Kasumi-1 (cell line): ENCODE measurements around the gene WNT6.

Experiments
- DNase-seq, 2 experiments: peaks; one replicate each; lab custom pipeline; 2025; lab: John Stamatoyannopoulos, UW

The WNT6 gene

GRCh38 chr2:218857371-218858137 lies 2.1 kb upstream of the WNT6 start:
- no peak for DNase-seq

DNA sequence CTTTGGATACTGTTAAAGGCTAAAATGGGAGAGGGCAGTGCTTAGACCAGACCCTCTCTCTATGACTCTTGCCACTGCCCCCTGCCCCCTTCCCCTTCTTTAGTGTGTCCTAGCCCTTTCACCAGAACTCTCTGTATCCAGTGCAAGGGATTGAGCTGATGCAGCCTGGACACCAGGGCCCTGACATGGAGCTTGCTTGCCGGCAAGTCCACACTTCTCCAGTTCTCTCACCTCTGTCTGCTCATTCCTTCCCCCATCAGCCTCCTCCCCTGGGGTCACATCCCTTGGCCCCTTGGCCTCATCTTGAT lies 1.5 kb upstream of the WNT6 start:
- no peak for DNase-seq

DNA sequence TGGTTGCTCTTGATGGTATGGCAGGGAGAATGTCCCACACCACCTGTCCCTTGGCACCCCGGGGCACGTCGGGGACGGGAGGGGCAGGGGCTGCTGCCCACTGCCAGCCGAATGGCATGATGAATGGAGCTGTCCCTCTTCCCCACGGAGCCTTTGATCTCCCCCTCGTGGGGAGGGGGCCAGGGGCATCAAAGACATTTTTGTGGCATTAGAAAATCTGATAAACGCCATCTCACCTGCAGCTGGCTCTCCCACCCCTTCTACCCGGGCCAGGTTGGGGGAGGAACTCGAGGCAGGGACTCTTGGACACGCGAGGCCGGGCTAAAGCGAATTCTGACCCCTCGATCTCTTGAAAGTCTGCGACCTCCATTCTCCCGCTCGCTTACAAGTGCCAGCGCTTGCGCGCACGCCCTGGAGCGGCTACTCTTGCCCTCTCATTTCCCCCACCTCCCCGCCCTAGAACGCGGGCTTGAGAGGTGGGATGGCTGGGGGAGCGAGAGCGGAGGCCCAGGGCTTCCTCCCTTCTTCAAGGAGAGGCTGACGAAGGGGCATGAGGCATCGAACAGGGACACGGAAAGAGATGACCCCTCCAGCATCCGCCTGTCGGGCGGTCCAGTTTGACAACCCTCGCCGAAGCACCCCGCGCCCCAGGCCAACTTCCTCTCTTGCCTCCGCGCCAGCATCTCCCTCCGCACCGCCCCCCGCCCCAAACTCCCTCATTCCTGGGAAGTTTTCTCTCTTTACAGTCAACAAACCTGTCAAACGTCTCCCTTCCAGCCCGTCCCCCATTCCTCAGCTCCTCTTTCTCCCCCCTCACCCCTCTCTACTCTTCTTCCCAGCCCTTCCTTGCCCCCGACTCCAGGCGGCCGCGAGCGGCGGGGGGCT lies 692 bp upstream of the WNT6 start:
- DNase-seq: no peak

- no peak for DNase-seq
Measured at GRCh38 chr2:218859988-218860831, 605 bp downstream of the WNT6 start.

GRCh38 chr2:218860950-218861381 lies 1.4 kb downstream of the WNT6 start:
- no peak for DNase-seq

DNA sequence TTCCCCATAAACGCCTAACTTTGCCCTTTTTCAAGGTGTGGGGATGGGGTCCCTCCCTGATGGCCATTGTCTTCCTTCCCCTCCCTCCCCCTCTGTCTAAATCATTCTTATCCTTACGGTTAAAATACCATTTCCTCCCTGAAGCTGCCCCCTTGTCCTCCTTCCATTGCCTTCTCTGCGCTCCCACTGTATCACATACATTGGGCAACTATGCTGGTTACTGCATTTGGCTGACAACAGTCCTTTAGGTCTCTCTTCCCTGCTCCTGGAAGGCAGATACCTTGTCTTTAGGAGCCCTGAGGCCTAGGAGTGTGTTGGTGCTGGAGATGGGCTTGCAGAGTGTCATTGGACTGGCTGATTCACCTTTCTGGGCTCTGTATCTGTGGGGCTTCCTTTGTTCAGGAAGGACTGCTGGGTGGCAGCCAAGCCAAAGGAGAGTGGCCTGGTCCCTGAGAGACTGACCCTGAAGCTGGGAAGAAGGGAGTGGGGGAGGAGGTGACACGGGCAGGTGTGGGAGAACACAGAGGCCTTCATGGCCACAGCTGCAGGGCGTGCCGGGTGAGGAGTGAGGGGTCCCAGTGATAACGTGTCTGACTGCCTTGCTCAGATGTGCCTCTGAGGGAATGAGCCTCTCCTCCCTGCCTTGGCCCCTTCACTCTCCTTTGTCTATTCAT lies 2.2 kb downstream of the WNT6 start:
- DNase-seq: no peak

DNA sequence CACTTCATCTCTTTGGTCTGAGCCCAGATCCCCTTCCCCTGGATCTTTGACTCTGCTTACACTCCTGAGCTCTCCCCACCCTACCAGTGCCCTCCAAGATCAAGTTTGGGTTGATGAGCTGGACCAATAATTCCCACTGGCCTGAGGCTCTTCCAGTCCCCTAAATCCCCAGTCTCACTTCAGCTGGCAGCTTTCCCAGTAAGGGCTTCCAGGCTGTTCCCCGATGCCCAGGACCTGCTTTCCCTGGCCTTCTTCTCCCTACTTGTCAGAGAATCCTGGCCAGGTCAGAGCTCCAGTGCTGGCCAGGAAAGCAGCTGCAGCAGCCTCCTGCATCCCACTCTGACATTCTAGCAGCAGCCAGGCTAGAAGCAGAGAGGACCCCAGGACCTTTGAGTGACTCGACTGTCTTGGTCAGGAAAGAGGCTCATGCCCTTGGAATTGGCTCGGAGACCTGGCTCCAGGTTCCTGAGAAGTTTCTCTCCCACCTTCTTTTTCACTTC lies 3.5 kb downstream of the WNT6 start:
- DNase-seq: no peak

DNA sequence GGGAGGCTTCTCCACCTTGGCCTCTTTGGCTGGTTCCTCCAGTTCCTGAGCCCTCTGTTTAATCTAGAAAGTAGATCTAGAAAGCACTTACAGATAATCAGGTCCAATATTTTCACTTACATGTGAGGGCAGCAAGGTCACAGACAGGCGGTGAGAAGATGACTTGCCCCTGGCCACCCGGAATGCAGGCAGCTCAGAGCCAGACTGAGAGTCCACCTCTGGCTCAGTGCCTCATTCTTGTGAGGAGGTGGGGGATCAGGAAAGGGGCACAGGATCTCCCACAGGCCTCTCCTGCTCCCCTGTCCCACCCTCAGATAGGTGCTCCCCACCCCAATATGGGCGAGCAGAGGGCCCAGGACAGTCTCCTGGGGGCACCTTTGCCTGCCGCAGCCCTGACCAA lies 5.8 kb downstream of the WNT6 start:
- DNase-seq: no peak

- no peak for DNase-seq
Measured at GRCh38 chr2:218865999-218866398, 6.4 kb downstream of the WNT6 start.

GRCh38 chr2:218867900-218868299 lies 8.3 kb downstream of the WNT6 start:
- DNase-seq: no peak

- no peak for DNase-seq
Measured at GRCh38 chr2:218869064-218869463, 9.5 kb downstream of the WNT6 start.

- DNase-seq: no peak
Measured at GRCh38 chr2:218870984-218871344, 11.4 kb downstream of the WNT6 start.

- DNase-seq: no peak
Measured at GRCh38 chr2:218871345-218872302, 12.0 kb downstream of the WNT6 start.

DNA sequence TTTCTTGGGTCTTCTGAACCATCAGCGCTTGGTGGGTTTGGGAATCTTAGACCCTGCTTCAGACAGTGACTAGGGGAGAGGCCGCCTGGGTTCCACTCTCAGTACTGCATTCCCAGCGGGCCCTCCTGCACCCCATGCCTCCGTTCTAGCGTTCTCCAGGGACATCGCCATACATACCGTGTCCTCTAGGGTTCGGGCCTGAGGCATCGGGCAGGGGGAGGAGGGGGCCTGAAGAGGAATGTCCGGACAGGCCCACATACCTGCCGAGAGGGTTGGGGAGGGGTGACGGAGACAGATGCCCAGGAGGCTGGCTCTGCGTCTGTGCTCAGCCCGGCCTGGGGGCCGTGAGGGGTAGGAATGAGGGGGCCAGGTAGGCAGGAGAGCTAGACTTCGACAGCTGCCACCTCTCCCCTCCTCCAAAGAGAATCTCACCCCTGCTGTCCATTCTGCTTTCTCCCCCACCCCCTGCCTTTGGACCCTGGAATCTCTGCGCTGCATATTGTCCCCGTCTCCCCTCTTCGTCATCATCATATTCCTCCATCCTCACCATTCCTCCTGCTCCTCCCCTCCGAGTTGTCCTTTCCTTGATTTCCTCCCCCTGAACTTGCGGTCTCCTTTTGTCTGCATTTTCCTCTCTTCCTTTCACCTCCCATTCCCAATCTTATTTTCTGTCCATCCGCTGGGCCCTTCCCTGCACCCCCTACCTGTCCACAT lies 13.2 kb downstream of the WNT6 start:
- no peak for DNase-seq

GRCh38 chr2:218873359-218874194 lies 14.0 kb downstream of the WNT6 start:
- no peak for DNase-seq

DNA sequence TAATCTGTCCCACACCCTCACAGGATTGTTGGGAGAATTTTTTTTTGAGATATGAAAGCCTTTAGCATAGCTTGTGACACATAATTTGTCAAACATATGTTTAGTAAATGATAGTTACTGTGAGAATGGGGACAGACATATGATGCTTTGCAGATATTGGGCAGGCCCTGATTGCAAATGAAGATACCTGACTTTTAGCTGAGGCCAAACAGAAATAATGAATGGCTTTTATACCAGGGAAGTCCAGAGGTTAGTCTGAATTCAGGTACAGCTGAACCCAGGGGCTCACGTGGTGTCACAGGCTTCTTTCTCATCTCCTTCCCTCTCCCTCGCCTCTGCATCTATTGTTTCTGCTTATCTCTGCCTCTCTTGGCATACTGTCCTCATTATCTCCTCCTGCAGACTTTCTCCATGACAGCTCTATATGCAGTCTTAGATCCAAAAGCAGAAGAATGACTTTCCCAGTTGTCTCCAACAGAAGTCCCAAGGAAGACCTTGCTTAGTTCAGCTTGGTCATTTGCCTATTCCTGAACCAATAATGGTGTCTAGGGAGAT lies 16.2 kb downstream of the WNT6 start:
- DNase-seq: no peak

- DNase-seq: peak; percentile 27 to 41
Measured at GRCh38 chr2:218876562-218877219, 17.1 kb downstream of the WNT6 start.

GRCh38 chr2:218877331-218877730 lies 17.7 kb downstream of the WNT6 start:
- no peak for DNase-seq
